GM12864 (cell line): ENCODE measurements around the gene TNFSF18.

Experiments used
- DNase-seq: peaks from one replicate; pipeline ENCODE4 v3.0.0-alpha.2; 2011; ENCODE audit warnings: low read depth
- H3K4me3 ChIP-seq: 2 replicates; pipeline ENCODE4 v1.5.1; 2011; ENCODE audit warnings: mild to moderate bottlenecking, low read depth, low read length, control low read depth
- CTCF ChIP-seq: IDR thresholded peaks from 2 replicates; pipeline ENCODE4 v1.5.1; 2011; ENCODE audit warnings: low read depth, mild to moderate bottlenecking, moderate library complexity, low read length, control low read depth, inconsistent platforms; ENCODE audit errors: missing control alignments

The TNFSF18 gene

GRCh38 chr1:173002891-173003838 is 47.6 kb downstream of the TNFSF18 start:
- DNase-seq, result no peak
- TF ChIP-seq CTCF, result no peak
- no peak overlapping the region for H3K4me3 ChIP-seq

- no peak for DNase-seq
- TF ChIP-seq CTCF, result no peak
- no peak overlapping the region for H3K4me3 ChIP-seq
Observed at GRCh38 chr1:172999349-172999748, 51.4 kb downstream of the TNFSF18 start.

- H3K4me3 ChIP-seq, result no peak overlapping the region
- TF ChIP-seq CTCF, result no peak
- DNase-seq, result no peak
Observed at GRCh38 chr1:172997941-172998361, 52.8 kb downstream of the TNFSF18 start.

- no peak overlapping the region for H3K4me3 ChIP-seq
- TF ChIP-seq CTCF, result no peak
- no peak for DNase-seq
Observed at GRCh38 chr1:172993640-172994039, 57.1 kb downstream of the TNFSF18 start.

- TF ChIP-seq CTCF, result no peak
- DNase-seq, result no peak
- H3K4me3 ChIP-seq, result no peak overlapping the region
Observed at GRCh38 chr1:172991674-172992400, 58.9 kb downstream of the TNFSF18 start.

- H3K4me3 ChIP-seq, result no peak overlapping the region
- no peak for DNase-seq
- TF ChIP-seq CTCF, result no peak
Observed at GRCh38 chr1:172990598-172991215, 60.0 kb downstream of the TNFSF18 start.
